WTC11 (cell line): Measurements from ENCODE around the gene TRIM17. TPM values are rescaled to one million over a fixed set of nuclear protein-coding genes. Genes with fewer than 3 reads are reported as not detected.

Experiments used
- ATAC-seq: fragments of 200-7000 bp; cut with Tn5 transposase; 2 replicates; pipeline ENCODE4 v1.10.0; 2021; ENCODE audit warnings: mild to moderate bottlenecking, moderate library complexity
- CTCF ChIA-PET: fragments of 300-600 bp; sonication (Branson Sonifier 250); formaldehyde crosslinking; loops from one replicate; lab custom pipeline; 2021; ENCODE audit warnings: antibody characterized with exemption; lab: Charles Lee
- POLR2A ChIA-PET: fragments of 350-600 bp; sonication (Branson Sonifier 250); formaldehyde crosslinking; loops from one replicate; lab custom pipeline; 2021; ENCODE audit warnings: antibody characterized with exemption; lab: Charles Lee
- DNase-seq: peaks from one replicate; pipeline ENCODE4 v3.0.0; 2021; ENCODE audit warnings: low spot score
- H3K27ac Mint-ChIP-seq: 2 replicates; pipeline ENCODE4 v1.8.0; 2021; ENCODE audit warnings: mixed read lengths
- H3K27me3 Mint-ChIP-seq: 2 replicates; pipeline ENCODE4 v1.8.0; 2021; ENCODE audit warnings: low read depth, mild to moderate bottlenecking, moderate library complexity, mixed read lengths
- H3K36me3 Mint-ChIP-seq: 2 replicates; pipeline ENCODE4 v1.8.0; 2021; ENCODE audit warnings: mixed read lengths
- H3K4me1 Mint-ChIP-seq: 2 replicates; pipeline ENCODE4 v1.8.0; 2022; ENCODE audit warnings: mixed read lengths
- H3K4me3 Mint-ChIP-seq: 2 replicates; pipeline ENCODE4 v1.8.0; 2021; ENCODE audit warnings: mild to moderate bottlenecking, moderate library complexity, mixed read lengths
- H3K9me3 Mint-ChIP-seq: 2 replicates; pipeline ENCODE4 v1.8.0; 2021; ENCODE audit warnings: mixed read lengths
- AR ChIP-seq: fragments of 250-450 bp; sonication (Bioruptor Pico); IDR thresholded peaks from 2 replicates; pipeline ENCODE4 v1.9.0; 2021; ENCODE audit warnings: mild to moderate bottlenecking
- ATF1 ChIP-seq: sonication (generic); formaldehyde crosslinking; IDR thresholded peaks from 2 replicates; pipeline ENCODE4 v1.8.1; 2023; ENCODE audit warnings: mild to moderate bottlenecking, moderate library complexity, missing genetic modification reagents
- ATF2 ChIP-seq: sonication (generic); formaldehyde crosslinking; IDR thresholded peaks from 2 replicates; pipeline ENCODE4 v1.8.1; 2022; ENCODE audit warnings: low read depth, missing genetic modification reagents, borderline replicate concordance
- E2F5 ChIP-seq: sonication (generic); formaldehyde crosslinking; IDR thresholded peaks from 2 replicates; pipeline ENCODE4 v1.8.1; 2022; ENCODE audit warnings: mild to moderate bottlenecking, moderate library complexity, missing genetic modification reagents
- ELF4 ChIP-seq: sonication (generic); formaldehyde crosslinking; IDR thresholded peaks from 2 replicates; pipeline ENCODE4 v1.8.1; 2022; ENCODE audit warnings: low read depth, mild to moderate bottlenecking, moderate library complexity, missing genetic modification reagents
- ERG ChIP-seq: fragments of 250-450 bp; sonication (Bioruptor Pico); IDR thresholded peaks from 2 replicates; pipeline ENCODE4 v1.8.0; 2021; ENCODE audit warnings: mild to moderate bottlenecking
- ETV6 ChIP-seq: sonication (generic); formaldehyde crosslinking; IDR thresholded peaks from 2 replicates; pipeline ENCODE4 v1.8.1; 2022; ENCODE audit warnings: mild to moderate bottlenecking, missing genetic modification reagents
- FOXK1 ChIP-seq: sonication (generic); formaldehyde crosslinking; IDR thresholded peaks from 2 replicates; pipeline ENCODE4 v1.8.0; 2022; ENCODE audit warnings: mild to moderate bottlenecking, moderate library complexity, missing genetic modification reagents
- IRF2 ChIP-seq: sonication (generic); formaldehyde crosslinking; IDR thresholded peaks from 2 replicates; pipeline ENCODE4 v1.8.0; 2022; ENCODE audit warnings: low read depth, missing genetic modification reagents, borderline replicate concordance
- MYBL2 ChIP-seq: sonication (generic); formaldehyde crosslinking; IDR thresholded peaks from 2 replicates; pipeline ENCODE4 v1.8.1; 2023; ENCODE audit warnings: mild to moderate bottlenecking, moderate library complexity, missing genetic modification reagents
- NR2C2 ChIP-seq: sonication (generic); formaldehyde crosslinking; IDR thresholded peaks from 2 replicates; pipeline ENCODE4 v1.8.0; 2022; ENCODE audit warnings: mild to moderate bottlenecking, missing genetic modification reagents
- NR3C1 ChIP-seq: sonication (generic); formaldehyde crosslinking; conservative IDR thresholded peaks from 2 replicates; pipeline ENCODE4 v1.8.1; 2023; ENCODE audit warnings: low read depth, mild to moderate bottlenecking, missing genetic modification reagents
- OVOL2 ChIP-seq: fragments of 250-450 bp; sonication (Bioruptor Pico); IDR thresholded peaks from 2 replicates; pipeline ENCODE4 v1.9.0; 2021; ENCODE audit warnings: mild to moderate bottlenecking, borderline replicate concordance
- PRDM15 ChIP-seq: sonication (generic); formaldehyde crosslinking; IDR thresholded peaks from 2 replicates; pipeline ENCODE4 v1.8.0; 2022; ENCODE audit warnings: missing genetic modification reagents
- RELA ChIP-seq: sonication (generic); formaldehyde crosslinking; IDR thresholded peaks from 2 replicates; pipeline ENCODE4 v1.8.1; 2022; ENCODE audit warnings: missing genetic modification reagents, mild to moderate bottlenecking, borderline replicate concordance
- RORB ChIP-seq: fragments of 250-450 bp; sonication (Bioruptor Pico); IDR thresholded peaks from 2 replicates; pipeline ENCODE4 v1.9.0; 2021; ENCODE audit warnings: mild to moderate bottlenecking
- SP1 ChIP-seq: sonication (generic); formaldehyde crosslinking; conservative IDR thresholded peaks from 2 replicates; pipeline ENCODE4 v1.8.1; 2022; ENCODE audit warnings: missing genetic modification reagents
- ZNF138 ChIP-seq: sonication (generic); formaldehyde crosslinking; conservative IDR thresholded peaks from 2 replicates; pipeline ENCODE4 v1.8.1; 2022; ENCODE audit warnings: mild to moderate bottlenecking, moderate library complexity, missing genetic modification reagents
- ZNF396 ChIP-seq: fragments of 250-450 bp; sonication (Bioruptor Pico); IDR thresholded peaks from 2 replicates; pipeline ENCODE4 v1.8.0; 2021; ENCODE audit warnings: mild to moderate bottlenecking, moderate library complexity, borderline replicate concordance
- total RNA-seq: library from RNA; stranded (reverse); gene quantifications from 3 replicates; pipeline ENCODE4 v1.2.3, GENCODE V29; 2021
- TF ChIP-seq, protein P1 (sequence below): sonication (generic); formaldehyde crosslinking; IDR thresholded peaks from 2 replicates; pipeline ENCODE4 v1.8.0; 2022; ENCODE audit warnings: mild to moderate bottlenecking, missing genetic modification reagents
- TF ChIP-seq, protein P2 (sequence below): sonication (generic); formaldehyde crosslinking; IDR thresholded peaks from 2 replicates; pipeline ENCODE4 v1.8.1; 2023; ENCODE audit warnings: mild to moderate bottlenecking, moderate library complexity, missing genetic modification reagents

TRIM17 gene
- total RNA-seq, 1 experiment from 2014 or later, result 2.6 TPM

DNA sequence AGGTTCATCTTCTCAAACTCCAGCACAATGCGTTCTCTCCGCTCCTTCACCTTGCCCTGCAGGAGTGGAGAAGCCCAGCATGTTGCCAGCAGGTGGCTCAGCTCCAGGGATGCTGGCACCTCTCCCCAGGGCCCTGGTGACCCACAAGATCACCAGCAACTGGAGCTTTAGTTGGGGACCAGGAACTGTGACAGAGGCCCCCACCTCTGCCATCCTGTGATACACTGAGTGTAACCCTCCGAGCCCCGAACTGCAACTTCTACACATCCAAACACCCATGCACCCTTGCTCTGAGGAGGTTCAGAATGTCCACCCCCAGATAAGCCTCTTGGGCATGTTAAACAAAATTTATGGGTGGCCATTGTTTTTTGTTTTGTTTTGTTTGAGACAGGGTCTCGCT is 5.5 kb downstream of the TRIM17 start:
- Mint-ChIP-seq H3K36me3 (no peaks in the 10 kb centered on the region), H3K27me3 (peaks cover 29% of the 10 kb centered on the region), H3K9me3 (no peaks in the 10 kb centered on the region), H3K27ac (no peak overlapping the region), H3K4me3 (no peak overlapping the region), H3K4me1 (peaks cover 16% of the 10 kb centered on the region)
- ATAC-seq (no peak), DNase-seq (no peak)
- POLR2A ChIA-PET, result interaction anchor here (2.1 kb wide), 1 partner anchor 46 kb away, joined by 9 read pairs; a partner anchor contains a TSS
- CTCF ChIA-PET, result no interaction called here
- no peak for TF ChIP-seq ERG (CRISPR knock-in tag)
- TF ChIP-seq ZNF138 (CRISPR knock-in tag), result no peak
- no peak for TF ChIP-seq IRF2 (CRISPR knock-in tag)
- TF ChIP-seq, protein P1, sequence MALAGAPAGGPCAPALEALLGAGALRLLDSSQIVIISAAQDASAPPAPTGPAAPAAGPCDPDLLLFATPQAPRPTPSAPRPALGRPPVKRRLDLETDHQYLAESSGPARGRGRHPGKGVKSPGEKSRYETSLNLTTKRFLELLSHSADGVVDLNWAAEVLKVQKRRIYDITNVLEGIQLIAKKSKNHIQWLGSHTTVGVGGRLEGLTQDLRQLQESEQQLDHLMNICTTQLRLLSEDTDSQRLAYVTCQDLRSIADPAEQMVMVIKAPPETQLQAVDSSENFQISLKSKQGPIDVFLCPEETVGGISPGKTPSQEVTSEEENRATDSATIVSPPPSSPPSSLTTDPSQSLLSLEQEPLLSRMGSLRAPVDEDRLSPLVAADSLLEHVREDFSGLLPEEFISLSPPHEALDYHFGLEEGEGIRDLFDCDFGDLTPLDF (CRISPR knock-in tag), result no peak
- TF ChIP-seq ATF1, result no peak
- no peak for TF ChIP-seq ETV6 (CRISPR knock-in tag)
- no peak for TF ChIP-seq E2F5
- no peak for TF ChIP-seq RORB (CRISPR knock-in tag)
- no peak for TF ChIP-seq RELA (CRISPR knock-in tag)
- TF ChIP-seq, protein P2, sequence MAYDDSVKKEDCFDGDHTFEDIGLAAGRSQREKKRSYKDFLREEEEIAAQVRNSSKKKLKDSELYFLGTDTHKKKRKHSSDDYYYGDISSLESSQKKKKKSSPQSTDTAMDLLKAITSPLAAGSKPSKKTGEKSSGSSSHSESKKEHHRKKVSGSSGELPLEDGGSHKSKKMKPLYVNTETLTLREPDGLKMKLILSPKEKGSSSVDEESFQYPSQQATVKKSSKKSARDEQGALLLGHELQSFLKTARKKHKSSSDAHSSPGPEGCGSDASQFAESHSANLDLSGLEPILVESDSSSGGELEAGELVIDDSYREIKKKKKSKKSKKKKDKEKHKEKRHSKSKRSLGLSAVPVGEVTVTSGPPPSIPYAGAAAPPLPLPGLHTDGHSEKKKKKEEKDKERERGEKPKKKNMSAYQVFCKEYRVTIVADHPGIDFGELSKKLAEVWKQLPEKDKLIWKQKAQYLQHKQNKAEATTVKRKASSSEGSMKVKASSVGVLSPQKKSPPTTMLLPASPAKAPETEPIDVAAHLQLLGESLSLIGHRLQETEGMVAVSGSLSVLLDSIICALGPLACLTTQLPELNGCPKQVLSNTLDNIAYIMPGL (CRISPR knock-in tag), result no peak
- no peak for TF ChIP-seq MYBL2 (CRISPR knock-in tag)
- no peak for TF ChIP-seq AR (CRISPR knock-in tag)
- TF ChIP-seq FOXK1 (CRISPR knock-in tag), result no peak
- TF ChIP-seq ZNF396 (CRISPR knock-in tag), result no peak

GRCh38 chr1:228410671-228411070 is 6.0 kb downstream of the TRIM17 start:
- H3K9me3 Mint-ChIP-seq, result no peaks in the 10 kb centered on the region
- no peak for TF ChIP-seq ATF2 (CRISPR knock-in tag)
- no peak for TF ChIP-seq ZNF138 (CRISPR knock-in tag)
- no peak for TF ChIP-seq NR3C1 (CRISPR knock-in tag)
- no peak for TF ChIP-seq SP1
- TF ChIP-seq OVOL2 (CRISPR knock-in tag), result no peak
- no peak for TF ChIP-seq NR2C2 (CRISPR knock-in tag)
- TF ChIP-seq ELF4 (CRISPR knock-in tag), result no peak
- TF ChIP-seq PRDM15 (CRISPR knock-in tag), result no peak
- no peak for ATAC-seq
- no peak overlapping the region for H3K4me3 Mint-ChIP-seq
- peaks cover 25% of the 10 kb centered on the region for H3K27me3 Mint-ChIP-seq
- no peak for DNase-seq
- H3K27ac Mint-ChIP-seq, result no peak overlapping the region
- POLR2A ChIA-PET, result interaction anchor here (0.9 to 2.1 kb wide), 2 partner anchors 14 to 46 kb away, joined by 3 to 9 read pairs; a partner anchor contains a TSS
- CTCF ChIA-PET, result no interaction called here
- H3K4me1 Mint-ChIP-seq, result peaks cover 13% of the 10 kb centered on the region
- no peaks in the 10 kb centered on the region for H3K36me3 Mint-ChIP-seq
